OCI-LY1 (cell line): Measurements from ENCODE around the gene MAP3K20.

Experiments
- CTCF ChIP-seq: fragments of 200-600 bp; sonication (generic), shearing (Covaris generic); IDR thresholded peaks from 2 replicates; pipeline ENCODE4 v1.5.1; 2017; ENCODE audit warnings: mild to moderate bottlenecking, antibody characterized with exemption, low read length, moderate library complexity, mixed read lengths
- EZH2 ChIP-seq: fragments of 200-600 bp; sonication (generic), shearing (Covaris generic); IDR thresholded peaks from 2 replicates; pipeline ENCODE4 v1.8.0; 2017; ENCODE audit warnings: borderline replicate concordance, mixed run types, mild to moderate bottlenecking, antibody characterized with exemption, low read length, moderate library complexity, mixed read lengths

- TF ChIP-seq CTCF (no peak), EZH2 (no peak)
These were observed 43.6 kb downstream of the MAP3K20 start for GRCh38 chr2:173119069-173119807.
